ENCODE measurements around the gene ELK3. TPM values are rescaled to one million over a fixed set of nuclear protein-coding genes. Genes with fewer than 3 reads are reported as not detected.
A peak's percentile ranks its signal among the peaks of the same experiment; 100 is the strongest.

ELK3 gene
- total and polyA plus RNA-seq, 2 experiments from 2014 or later: 5.5 to 8.3 TPM

GRCh38 chr12:96236221-96236822 lies 42.1 kb downstream of the ELK3 start:
- H3K27me3 ChIP-seq (ENCODE audit: insufficient read depth): no peaks in the 10 kb centered on the region
- Mint-ChIP-seq H3K4me1 (peaks cover 9% of the 10 kb centered on the region), H3K27ac (no peak overlapping the region), H3K36me3 (ENCODE audit: low read depth) (no peaks in the 10 kb centered on the region), H3K27me3 (ENCODE audit: insufficient read depth, low read depth, poor library complexity) (peaks cover 16% of the 10 kb centered on the region), H3K4me3 (no peak overlapping the region), H3K9me3 (no peaks in the 10 kb centered on the region)
- H3K4me2 ChIP-seq: no peak overlapping the region
- TF ChIP-seq REST (IDR thresholded peaks at IDR 0.05; ENCODE audit: unreplicated experiment) (no peak), ZNF114 (CRISPR knock-in tag; IDR thresholded peaks at IDR 0.05) (no peak), JUNB (IDR thresholded peaks at IDR 0.05; ENCODE audit: unreplicated experiment) (no peak), ETS1 (IDR thresholded peaks at IDR 0.05) (no peak), CREB1 (CRISPR knock-in tag; IDR thresholded peaks at IDR 0.05; ENCODE audit: low read depth) (no peak), ZNF462 (CRISPR knock-in tag; IDR thresholded peaks at IDR 0.05) (no peak), NANOG (IDR thresholded peaks at IDR 0.05; ENCODE audit: borderline replicate concordance) (no peak), CTCF (conservative IDR thresholded peaks at IDR 0.05; ENCODE audit: low read depth in 2 of 2) (no peak; a peak in 2 of 4 replicates), ZNF331 (CRISPR knock-in tag; IDR thresholded peaks at IDR 0.05; ENCODE audit: low read depth) (no peak), EZH2 (IDR thresholded peaks at IDR 0.05; ENCODE audit: low read depth, unreplicated experiment) (no peak), POLR2AphosphoS5 (IDR thresholded peaks at IDR 0.05; ENCODE audit: low read depth) (no peak), STAT1 (IDR thresholded peaks at IDR 0.05; ENCODE audit: unreplicated experiment) (no peak), EZH2phosphoT487 (IDR thresholded peaks at IDR 0.05; ENCODE audit: unreplicated experiment) (no peak)
- no peak for DNase-seq (ENCODE audit: low spot score)
- H3K4me3 ChIP-seq: no peak overlapping the region
- peaks cover 4% of the 10 kb centered on the region; the same call in 1 of the 2 replicates for H4K20me1 ChIP-seq (replicated peaks; ENCODE audit: insufficient read depth)
- H2AFZ ChIP-seq: no peak overlapping the region
- no peaks in the 10 kb centered on the region for H3K36me3 ChIP-seq (ENCODE audit: insufficient read depth)
- no peaks in the 10 kb centered on the region for H3K9me2 ChIP-seq (ENCODE audit: insufficient read depth)
- no peaks in the 10 kb centered on the region for H3K4me1 ChIP-seq (ENCODE audit: insufficient read depth)
- H3F3A ChIP-seq (replicated peaks; ENCODE audit: low read depth): no peaks in the 10 kb centered on the region
- H3K27ac ChIP-seq (ENCODE audit: low read depth): no peak overlapping the region
- ATAC-seq: peak; percentile 26; the same call in 2 of the 3 replicates
- no peaks in the 10 kb centered on the region for H3K79me2 ChIP-seq (replicated peaks; ENCODE audit: insufficient read depth)

Data from GM23338 (cell line).